ENCODE data around the gene IFNA21.
"Not testable (repeated sequence)": the region's sequence is repeated elsewhere in the genome, so short reads cannot be mapped to it uniquely, and the experiment has no call there.

Gene IFNA21

DNA sequence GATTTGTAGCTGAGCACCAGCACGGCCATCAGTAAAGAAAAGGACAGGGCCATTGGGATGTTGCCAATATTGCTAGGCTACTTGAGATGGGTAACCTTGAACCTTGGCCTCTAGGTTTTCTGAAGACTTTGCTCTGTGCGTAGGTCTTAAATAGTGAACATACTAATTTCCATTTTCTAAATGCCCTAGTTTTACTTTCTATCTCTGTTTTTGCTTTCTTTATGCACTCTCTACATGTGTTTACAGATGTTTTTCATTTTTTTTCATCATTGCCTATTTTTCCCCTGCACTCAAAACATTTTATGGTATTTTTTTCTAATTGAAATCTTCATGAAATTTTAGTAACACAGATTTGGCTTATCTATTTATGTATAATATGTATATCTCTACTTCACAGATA is at the start of gene IFNA21:
Gene IFNA21 (minus strand): TSS at position 101 of the 400 bp plus-strand sequence. CDS start 48 bp downstream, at position 53.
- not testable (repeated sequence) for DNase-seq (ENCODE audit: low spot score)

DNA sequence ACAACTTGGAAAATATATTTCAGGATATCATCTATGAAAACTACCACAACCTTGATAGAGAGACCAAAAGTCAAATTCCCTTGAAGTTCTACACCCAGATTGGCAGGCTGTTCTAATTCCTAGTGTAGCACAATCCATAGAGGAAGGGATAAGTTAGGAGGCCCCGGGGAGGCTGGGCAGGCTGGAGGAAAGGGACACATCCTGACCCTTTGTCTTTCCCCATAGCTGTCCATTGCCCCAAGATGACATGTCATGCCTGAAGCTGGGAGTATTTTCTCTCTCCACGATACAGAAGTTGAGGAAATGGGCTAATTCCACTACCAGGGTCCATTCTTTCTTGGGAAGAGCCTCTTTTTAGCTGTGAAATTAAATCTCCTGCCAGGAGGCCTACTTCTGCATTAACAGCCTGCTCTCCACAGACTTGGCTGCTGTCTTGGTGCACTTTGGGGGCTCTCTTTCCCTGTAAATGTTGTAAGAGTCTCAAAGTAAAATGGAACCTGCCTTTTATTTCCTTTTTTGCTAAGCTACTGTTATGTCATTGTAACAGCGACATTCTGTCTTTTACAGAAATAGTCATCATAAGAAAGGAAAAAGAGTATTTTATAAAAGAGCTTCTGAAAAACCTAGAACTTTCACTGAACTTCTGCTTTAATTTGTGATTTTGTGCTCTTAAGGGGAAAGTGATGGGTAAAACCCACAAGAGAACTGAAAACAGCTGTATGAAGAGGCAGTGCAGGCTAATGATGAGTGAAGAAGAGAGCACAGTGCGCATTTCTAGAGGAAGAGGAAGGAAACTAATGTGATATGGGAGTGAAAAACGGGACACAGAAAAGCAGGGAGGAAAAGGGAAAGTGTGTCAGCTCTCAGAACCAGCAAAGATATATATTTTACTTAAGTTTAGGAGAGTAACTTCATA is 47.2 kb upstream of the IFNA21 start:
- not testable (repeated sequence) for DNase-seq (ENCODE audit: low spot score)

DNA sequence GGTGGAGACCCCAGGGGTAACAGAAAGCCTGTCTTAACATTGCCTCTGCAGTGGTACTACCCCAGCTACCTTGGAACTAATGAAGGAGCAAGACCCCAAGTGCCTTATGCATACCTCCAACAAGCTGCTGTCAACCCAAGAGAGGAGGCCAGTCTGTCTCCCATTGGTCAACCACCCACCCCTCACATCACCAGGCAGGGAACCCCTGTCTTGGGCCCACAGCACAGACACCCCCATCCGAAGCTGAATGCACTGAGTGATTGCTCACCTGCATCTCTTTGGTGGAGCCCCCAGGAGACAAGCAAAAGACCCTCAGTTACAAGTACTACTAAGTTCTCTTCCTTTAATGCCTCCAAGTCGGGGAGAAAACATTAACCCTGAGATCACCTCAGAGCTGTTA is 45.7 kb upstream of the IFNA21 start:
- DNase-seq (ENCODE audit: low spot score): not testable (repeated sequence)

DNA sequence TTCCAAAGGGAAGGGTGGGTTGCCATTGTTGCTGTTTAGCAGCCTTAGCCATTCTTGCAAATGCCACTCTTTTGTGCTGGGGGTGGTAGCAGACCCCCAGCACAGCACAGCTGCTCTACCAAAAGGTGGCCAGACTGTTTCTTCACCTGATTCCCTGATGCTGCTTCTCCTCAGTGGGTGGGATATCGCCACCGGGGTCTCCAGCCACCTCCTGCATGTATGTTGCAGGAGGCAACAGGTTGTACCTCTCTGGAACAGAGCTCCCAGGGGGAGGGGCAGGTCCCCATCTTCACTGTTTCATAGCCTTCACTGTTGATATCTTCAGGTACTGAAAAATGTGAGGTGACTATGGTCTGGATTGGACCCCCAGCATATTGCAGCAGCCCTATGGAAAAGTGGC is 44.3 kb upstream of the IFNA21 start:
- not testable (repeated sequence) for DNase-seq (ENCODE audit: low spot score)

DNA sequence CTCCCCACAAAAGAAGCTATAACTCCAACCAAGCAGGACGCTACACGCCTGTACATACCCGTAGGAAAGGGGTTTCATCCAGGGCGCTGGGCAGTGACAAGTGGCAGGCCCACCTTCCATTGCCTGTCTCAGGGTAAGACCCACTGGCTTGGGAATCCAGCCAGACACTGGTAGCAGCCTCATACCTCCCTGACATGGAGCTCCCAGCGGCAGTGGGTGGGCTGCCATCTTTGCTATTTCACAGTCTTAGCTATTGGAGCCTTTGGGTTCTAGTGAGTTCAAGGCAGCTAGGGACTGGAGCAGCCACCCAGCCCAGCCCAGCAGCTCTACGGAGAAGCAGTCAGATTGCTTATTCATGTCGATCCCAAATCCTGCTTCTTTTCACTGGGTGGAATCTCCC is 43.9 kb upstream of the IFNA21 start:
- no peak for DNase-seq (ENCODE audit: low spot score)

DNA sequence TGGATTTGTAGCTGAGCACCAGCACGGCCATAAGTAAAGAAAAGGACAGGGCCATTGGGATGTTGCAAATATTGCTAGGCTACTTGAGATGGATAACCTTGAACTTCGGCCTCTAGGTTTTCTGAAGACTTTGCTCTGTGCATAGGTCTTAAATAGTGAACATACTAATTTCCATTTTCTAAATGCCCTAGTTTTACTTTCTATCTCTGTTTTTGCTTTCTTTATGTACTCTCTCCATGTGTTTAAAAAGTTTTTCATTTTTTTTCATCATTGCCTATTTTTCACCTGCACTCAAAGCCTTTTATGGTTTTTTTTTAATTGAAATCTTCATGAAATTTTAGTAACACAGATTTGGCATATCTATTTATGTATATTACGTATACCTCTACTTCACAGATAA is 40.6 kb upstream of the IFNA21 start, which contains the start of gene IFNA10:
Gene IFNA10 (minus strand): TSS at position 101 of the 400 bp plus-strand sequence. CDS start 46 bp downstream, at position 55.
- not testable (repeated sequence) for DNase-seq (ENCODE audit: low spot score)

DNA sequence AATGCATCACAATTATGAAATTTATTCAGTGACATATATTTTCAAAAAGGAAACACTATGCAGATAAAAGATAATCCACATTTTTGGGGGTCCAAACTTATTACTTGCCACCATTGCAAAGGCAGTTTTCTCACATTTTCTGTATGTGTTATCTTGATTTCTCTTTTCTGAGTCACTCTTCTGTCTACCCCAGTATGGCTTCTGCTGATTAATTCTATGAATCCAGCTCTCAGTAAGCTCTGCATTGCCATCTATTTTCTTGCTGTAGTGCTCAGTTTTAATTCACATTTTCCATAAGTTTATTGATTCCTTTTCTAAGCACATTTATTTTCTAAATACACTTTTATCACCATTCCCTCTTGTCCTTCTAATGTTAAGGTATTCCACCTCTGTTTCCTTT is 38.7 kb upstream of the IFNA21 start:
- no peak for DNase-seq (ENCODE audit: low spot score)

DNA sequence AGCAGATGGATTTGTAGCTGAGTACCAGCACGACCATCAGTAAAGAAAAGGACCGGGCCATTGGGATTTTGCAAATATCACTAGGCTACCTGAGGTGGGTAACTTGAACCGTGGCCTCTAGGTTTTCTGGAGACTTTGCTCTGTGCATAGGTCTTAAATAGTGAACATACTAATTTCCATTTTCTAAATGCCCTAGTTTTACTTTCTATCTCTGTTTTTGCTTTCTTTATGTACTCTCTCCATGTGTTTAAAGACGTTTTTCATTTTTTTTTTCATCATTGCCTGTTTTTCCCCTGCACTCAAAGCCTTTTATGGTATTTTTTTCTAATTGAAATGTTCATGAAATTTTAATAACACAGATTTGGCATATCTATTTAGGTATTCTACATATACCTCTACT is 35.6 kb upstream of the IFNA21 start, which contains the start of gene IFNA7:
Gene IFNA7 (minus strand): TSS at position 101 of the 400 bp plus-strand sequence. CDS start 40 bp downstream, at position 61.
- DNase-seq (ENCODE audit: low spot score): not testable (repeated sequence)

DNA sequence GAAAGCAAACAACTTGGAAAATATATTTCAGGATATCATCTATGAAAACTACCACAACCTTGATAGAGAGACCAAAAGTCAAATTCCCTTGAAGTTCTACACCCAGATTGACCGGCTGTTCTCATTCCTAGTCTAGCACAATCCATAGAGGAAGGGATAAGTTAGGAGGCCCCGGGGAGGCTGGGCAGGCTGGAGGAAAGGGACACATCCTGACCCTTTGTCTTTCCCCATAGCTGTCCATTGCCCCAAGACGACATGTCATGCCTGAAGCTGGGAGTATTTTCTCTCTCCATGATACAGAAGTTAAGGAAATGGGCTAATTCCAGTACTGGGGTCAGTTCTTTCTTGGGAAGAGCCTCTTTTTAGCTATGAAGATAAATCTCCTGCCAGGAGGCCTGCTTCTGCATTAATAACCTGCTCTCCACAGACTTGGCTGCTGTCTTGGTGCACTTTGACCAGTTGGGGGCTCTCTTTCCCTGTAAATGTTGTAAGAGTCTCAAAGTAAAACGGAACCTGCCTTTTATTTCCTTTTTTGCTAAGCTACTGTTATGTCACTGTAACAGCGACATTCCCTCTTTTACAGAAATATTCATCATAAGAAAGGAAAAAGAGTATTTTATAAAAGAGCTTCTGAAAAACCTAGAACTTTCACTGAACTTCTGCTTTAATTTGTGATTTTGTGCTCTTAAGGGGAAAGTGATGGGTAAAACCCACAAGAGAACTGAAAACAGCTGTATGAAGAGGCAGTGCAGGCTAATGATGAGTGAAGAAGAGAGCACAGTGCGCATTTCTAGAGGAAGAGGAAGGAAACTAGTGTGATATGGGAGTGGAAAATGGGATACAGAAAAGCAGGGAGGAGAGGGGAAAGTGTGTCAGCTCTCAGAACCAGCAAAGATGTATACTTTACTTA is 28.7 kb upstream of the IFNA21 start:
- not testable (repeated sequence) for DNase-seq (ENCODE audit: low spot score)

DNA sequence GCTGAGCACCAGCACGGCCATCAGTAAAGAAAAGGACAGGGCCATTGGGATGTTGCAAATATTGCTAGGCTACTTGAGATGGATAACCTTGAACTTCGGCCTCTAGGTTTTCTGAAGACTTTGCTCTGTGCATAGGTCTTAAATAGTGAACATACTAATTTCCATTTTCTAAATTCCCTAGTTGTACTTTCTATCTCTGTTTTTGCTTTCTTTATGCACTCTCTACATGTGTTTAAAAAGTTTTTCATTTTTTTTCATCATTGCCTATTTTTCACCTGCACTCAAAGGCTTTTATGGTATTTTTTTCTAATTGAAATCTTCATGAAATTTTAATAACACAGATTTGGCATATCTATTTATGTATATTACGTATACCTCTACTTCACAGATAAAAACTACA is 21.0 kb upstream of the IFNA21 start, which contains the start of gene IFNA4:
Gene IFNA4 (minus strand): TSS at position 101 of the 400 bp plus-strand sequence. CDS start 56 bp downstream, at position 45.
- not testable (repeated sequence) for DNase-seq (ENCODE audit: low spot score)

DNA sequence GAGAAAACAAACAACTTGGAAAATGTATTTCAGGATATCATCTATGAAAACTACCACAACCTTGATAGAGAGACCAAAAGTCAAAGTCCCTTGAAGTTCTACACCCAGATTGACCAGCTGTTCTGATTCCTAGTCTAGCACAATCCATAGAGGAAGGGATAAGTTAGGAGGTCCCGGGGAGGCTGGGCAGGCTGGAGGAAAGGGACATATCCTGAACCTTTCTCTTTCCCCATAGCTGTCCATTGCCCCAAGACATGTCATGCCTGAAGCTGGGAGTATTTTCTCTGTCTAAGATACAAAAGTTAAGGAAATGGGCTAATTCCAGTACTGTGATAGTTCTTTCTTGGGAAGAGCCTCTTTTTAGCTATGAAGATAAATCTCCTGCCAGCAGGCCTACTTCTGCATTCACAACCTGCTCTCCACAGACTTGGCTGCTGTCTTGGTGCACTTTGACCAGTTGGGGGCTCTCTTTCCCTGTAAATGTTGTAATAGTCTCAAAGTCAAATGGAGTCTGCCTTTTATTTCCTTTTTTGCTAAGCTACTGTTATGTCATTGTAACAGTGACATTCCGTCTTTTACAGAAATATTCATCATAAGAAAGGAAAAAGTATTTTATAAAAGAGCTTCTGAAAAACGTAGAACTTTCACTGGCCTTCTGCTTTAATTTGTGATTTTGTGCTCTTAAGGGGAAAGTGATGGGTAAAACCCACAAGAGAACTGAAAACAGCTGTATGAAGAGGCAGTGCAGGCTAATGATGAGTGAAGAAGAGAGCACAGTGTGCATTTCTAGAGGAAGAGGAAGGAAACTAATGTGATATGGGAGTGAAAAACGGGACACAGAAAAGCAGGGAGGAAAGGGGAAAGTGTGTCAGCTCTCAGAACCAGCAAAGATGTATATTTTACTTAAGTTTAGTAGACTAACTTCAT is 16.6 kb upstream of the IFNA21 start:
- not testable (repeated sequence) for DNase-seq (ENCODE audit: low spot score)

DNA sequence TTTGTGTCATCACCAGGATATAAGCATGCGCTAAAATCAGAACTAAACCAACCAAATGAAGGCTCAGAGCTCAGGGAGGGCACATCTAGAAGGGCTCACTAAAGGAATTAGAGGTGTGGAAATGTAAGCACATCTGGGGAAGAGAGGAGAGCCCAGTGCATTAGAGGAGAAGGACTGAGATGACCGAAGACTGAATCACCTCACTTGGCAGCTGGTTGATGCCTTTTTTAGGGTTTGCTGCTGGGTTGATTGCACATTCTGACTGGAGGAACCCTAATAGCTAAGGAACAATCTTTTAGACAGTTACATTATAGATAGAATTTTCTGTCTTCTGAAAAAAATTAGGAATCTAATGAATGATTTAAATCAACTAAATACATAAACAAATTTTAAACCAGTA is 8.2 kb upstream of the IFNA21 start:
- DNase-seq (ENCODE audit: low spot score): no peak

DNA sequence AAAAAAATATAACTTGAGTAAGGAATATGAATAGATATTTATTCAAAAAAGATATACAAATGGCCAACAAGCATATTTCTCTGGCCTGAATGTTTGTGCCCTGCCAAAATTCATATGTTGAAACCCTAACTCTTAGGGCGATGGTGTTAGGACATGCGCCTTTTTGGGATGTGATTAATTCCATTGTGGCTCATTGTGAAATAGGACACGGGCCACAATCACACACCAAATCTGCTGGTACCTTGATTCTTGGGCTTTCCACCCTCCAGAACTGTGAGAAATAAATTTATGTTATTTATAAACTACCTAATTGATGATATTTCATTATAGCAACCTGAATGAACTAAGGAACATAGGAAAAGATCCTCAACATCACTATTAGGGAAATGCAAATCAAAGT is 5.7 kb upstream of the IFNA21 start:
- DNase-seq (ENCODE audit: low spot score): no peak

DNA sequence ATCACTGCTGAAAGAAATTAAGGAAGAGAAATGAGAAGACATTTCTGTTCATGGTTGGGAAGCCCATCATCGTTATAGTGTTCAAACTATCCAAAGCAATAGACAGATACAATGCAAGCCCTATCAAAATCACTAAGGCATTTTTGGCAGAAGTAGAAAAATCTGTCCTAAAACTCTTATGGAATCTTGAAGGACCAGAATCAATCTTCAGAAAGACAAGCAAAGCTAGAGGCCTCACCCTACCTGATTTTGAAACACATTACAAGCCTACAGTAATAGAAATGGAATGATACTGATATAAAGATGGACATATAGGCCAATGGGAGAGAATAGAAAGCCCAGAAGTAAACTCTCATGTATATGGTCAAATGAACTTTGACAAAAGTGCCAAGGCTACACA is 4.9 kb upstream of the IFNA21 start:
- no peak for DNase-seq (ENCODE audit: low spot score)

DNA sequence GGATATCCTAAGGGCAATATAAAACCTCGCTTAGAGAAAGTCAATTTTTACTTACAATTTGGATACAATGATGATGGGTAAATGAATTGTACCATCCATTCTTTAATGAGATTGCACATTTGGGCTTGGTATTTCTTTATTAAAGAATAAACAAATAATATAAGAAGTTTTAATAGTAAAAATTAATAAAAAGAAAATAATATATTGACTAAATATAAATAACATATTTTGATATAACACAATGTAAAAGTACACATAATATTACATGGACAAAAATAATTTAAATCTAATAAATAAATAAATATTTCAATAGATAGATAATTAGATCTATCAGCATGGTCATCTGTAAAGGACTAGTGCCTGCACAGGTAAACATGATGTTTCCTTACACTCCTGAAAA is 944 bp downstream of the IFNA21 start:
- no peak for DNase-seq (ENCODE audit: low spot score)

DNA sequence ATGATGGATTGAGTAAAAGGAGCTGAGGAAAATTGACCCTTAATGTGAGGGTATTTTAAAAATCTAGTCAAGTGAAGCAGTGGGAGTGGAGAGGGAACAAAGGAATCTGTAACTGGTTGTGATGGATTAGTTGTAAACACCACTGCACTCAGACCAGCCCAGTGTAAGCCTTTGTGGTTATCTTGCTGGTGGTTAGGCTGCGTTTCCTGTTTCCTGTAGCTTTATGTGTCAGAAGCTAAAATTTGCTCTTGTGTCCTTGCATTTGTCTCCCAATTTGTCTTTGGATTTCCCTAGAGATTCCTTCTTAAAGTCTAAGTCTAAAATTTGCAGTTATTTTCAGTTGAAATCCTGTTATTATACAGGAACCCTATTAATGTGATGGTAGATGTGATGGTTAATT is 6.3 kb downstream of the IFNA21 start:
- DNase-seq (ENCODE audit: low spot score): no peak

DNA sequence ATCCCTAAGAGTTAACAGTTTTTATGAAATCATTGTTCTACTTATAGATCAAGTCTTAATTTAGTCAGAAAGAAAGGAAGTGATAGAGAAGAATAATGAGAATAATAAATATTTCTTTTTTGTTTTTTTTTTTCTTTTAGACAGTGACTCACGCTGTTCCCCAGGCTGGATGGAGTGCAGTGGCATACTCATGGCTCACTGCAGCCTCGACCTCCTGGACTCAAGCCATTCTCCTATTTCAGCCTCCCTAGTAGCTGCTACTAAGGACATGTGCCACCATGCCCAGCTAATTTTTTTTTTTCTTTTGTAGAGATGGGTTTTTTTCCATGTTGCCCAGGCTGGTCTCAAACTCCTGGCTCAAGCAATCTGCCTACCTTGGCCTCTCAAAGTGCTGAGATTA is 11.0 kb downstream of the IFNA21 start:
- DNase-seq (ENCODE audit: low spot score): no peak

DNA sequence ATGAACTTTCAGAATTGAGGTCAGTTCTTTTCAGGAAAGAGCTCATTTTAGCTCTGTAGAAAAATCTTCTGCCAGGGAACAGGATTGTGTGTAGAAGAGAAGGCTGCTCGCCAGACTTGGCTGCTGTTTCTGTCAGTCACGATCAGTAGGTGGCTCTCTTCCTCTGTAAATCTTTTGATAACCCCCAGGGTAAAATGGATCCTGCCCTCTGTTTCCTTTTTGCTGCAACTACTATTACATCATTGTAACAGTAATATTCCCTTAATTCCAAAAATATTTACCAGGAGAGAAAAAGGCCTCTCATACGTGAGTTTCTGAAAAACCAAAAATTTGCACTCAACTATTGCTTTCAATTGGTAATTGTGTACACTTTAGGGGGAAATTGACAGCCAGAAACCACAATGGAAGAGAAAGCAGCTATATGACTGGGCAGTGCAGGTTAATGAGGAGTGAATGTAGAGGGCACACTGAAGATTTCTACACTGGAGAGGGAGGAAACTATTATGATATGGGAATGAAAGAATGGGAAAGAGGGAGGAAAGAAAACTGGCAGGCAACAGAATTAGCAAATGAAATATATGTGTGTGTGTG is 12.3 kb downstream of the IFNA21 start:
- DNase-seq (ENCODE audit: low spot score): no peak

DNA sequence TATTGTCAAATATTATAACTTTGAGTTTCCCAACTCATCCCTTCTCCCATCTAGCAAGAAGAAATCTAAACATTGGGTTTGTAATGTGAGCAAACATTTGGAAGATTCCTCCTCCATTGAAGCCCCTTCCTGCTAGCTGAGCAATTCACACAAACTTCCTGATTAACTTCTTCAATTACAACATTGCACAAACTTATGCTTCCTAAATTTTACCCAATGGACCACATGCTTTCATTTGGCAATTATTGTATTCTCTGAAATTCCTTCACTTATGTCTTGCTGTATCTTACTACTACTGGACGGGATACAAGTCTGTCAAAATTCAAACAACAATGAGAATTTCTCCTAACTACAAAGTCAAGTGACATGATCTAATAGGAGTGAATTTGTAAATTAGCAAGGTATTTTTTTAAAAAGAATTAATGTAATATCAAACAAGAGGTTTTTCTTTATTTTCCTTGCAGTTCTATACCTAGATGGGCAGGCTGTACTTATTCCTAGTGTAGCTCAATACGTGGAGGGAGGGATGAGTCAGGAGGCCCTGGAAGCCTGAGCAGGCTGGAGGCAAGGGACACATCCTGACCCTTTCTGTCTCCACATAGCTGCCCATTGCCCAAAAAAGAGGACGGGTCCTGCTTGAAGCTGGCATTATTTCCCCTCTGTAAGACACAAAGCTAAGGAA is 13.0 kb downstream of the IFNA21 start:
- DNase-seq (ENCODE audit: low spot score): no peak

DNA sequence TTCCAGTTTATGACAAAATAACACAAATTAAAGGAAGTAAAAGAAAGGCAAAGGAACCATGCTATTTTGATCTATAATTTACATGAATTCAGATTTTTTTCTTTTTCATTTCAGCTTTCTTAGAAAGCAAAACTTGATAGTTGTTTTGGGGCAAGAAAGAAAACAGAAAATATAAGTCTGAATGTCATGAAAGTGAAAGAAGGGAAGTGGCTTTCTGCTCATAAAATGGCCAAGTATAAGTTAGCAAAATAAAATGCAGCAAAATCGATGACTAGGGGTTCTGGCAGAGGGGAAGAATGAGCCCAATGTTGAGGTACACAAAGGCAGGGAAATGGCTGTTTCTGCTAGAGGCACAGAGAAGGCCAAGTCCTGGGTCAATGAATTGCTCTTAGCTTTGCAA is 21.9 kb downstream of the IFNA21 start:
- DNase-seq (ENCODE audit: low spot score): no peak
